ENCODE measurements around the gene NLGN1.

NLGN1 gene

DNA sequence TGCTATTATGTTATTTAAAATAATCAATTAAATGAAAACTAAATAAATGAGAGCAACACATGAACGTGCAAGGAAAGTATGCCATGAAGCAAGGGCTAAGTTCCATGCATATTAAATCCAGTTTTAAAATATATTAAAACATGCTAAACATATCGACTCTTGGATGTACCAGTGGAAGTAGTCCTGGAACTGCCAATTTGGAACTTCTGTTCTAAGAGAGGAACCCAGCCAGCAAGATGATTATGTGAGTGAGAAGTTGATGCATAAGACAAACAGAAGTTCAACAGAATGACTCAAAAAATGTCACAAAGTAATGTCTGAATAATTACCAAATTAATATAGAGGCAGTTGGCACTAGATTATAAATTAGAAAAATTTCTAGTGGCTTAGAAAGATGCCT, 714.2 kb downstream of the NLGN1 start:
- DNase-seq, result no peak

DNA sequence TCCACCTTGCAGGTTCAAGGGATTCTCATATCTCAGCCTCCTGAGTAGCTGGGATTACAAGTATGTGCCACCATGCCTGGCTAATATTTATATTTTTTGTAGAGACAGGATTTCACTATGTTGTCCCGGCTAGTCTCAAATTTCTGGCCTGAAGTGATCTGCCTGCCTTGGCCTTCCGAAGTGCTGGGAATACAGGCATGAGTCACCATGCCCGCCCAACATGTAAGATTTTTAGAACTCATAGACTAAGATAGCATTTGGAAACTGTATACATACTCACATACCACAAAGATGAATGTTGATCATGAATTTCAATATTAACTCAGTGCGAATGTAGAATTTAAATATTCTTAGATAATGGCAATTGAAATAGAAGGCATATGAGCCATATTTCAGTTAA, 718.9 kb downstream of the NLGN1 start:
- no peak for DNase-seq

DNA sequence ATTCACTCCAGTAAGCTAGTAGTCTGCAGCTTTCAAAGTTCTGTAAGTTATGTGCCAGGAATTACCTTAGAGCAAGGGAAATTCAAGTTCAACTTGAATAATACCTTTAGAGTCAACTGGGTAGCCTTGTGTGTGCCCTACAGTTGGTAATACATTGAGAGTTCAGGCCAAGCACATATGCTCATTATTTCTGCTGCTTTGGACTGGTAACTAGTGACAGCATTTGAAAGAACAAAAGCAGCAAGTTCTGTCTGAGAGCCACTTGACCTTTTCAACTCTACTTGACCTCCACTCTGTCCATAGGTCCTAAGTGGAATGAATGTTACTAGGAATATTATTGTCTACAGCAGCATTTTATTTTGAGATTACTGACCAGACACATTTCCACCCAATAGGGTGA, 723.5 kb downstream of the NLGN1 start:
- no peak for DNase-seq

DNA sequence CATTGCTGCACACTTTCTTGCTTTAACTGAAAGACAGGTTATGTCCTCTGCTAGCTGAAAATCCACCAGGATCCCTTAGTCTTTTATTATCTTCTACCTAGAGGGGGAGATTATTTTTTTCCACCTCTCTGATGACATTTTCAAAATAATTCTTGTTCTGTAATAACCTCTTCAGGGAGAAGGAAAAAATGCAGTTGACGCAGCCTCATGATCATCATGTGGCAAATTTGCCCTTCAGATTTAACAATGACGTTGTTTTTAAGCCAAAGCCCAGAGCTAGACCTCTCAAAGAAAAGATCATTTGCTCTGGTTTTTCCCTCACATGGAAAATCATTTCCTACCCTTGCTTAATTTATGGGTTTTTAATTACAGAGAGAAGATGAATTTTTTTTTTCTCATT, 724.9 kb downstream of the NLGN1 start:
- no peak for DNase-seq

DNA sequence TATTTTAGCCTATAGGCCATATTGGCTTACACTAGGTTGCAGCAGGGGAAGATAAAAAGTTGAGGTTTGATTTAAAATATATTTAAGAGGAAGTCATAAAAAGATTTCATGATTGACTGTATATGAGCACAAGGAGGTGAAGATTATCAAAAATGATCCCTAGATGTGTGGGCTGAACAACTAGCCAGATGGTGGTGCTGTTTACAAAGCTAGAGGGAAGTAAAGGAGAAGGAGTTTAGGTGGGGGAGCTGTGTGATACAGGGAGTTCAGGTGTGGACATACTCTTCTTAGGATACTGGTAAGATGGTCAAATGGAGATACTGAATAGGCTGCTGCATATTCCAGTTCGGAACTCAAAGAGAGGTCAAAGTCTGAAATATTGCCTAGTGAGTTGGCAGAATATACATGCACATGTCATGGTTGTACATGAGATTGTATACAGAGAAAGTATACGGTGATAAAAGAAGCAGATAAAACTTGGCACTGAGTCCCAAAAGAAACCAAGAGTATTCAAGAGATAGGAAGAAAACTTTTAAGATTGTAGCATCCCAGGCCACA, 727.8 kb downstream of the NLGN1 start:
- DNase-seq, result peak; percentile 28

DNA sequence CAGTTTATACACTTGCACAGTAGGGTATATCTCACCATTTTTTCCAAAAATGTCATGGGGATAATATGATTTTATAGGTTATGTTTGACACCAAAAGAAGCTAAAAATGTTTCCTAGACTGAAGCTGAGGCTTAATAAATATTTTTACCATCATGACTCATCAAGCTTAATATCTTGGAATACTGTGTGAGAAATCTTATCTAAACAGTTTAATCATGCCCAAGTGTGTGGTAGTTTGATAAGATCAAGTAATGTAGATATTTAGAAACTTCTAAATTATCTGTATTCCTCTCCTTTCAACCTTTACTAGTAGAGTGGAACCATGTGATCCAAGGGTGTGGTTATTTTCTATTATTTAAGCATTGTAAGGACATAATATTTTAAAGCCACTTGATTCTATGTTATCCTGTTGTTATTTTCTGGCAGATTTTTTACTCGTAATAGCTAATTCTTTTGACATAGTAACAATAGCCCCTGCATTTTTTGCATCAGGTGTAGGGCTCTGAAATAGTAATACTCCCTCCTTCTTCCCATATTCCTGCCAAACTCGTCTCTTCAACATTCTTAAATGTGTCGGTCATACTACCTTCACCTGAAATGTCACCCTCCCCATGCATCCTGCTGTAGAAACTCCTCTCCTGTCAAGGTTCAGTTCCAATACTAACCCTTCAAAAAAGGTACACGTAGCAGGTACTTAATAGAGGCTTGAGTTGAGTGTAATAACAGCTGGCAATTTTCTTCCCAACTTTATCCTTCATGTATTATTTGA, 729.6 kb downstream of the NLGN1 start:
- no peak for DNase-seq

DNA sequence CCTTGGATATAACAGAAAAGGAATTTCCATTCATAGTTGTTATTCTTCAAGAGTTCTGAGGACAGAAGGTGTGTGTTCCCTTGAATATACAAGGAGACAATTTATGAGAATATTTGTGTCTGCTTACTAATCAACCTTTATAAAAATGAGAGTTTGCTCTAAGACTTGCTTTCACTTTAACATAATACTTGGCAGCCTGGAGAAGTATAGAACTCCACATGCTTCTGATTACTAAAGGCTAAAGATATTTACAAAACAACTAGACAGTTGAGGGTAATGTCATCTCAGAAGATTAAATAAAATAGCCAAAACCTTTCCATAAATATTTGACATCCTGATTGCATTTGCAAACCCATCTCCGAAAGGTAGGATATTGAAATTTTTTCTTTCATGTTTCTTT, 734.5 kb downstream of the NLGN1 start:
- no peak for DNase-seq

DNA sequence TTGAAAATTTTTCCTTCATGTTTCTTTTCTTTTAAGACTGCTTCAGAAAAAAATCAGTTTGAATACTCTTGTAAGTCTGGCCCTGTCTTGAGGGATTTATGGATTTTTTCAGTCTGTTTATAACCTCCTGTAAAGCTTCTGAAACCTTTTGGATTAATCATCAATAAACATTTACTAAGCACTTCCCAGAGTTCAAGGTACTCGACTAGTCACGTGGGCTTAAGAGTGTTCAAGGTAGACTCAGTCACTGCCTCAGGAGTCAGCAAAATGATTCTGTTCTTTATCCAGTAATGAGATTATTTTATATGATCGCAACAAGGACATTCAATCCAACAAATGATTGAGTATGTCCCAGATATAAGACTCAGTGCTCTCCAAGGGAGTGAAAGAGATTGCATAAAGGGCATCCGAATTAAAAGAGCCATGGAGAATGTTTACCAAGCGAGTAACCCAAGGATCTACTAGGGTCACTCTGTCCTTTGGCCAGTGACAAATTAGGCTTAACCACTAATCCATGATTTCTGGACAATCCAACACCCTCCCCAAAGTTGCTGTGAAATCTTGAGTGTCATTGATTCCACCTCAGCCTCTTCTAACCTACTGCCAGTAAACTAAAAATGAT, 735.0 kb downstream of the NLGN1 start:
- DNase-seq, result no peak

DNA sequence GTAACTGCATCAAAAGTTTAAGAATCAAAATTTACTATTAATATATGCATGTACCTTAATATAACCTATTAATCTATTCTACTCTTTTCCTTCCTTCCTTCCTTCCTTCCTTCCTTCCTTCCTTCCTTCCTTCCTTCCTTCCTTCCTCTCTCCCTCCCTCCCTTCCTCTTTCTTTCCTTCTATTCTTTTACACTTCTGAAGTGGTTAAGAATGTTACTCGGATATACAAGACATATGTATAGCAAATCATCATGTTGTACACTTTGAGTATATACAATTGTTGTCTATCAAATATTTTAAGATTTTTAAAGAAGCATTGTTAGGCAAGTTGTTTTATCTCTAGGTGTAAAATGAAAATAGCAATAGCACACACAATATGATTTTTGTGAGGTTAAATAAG, 748.5 kb downstream of the NLGN1 start:
- DNase-seq, result no peak

DNA sequence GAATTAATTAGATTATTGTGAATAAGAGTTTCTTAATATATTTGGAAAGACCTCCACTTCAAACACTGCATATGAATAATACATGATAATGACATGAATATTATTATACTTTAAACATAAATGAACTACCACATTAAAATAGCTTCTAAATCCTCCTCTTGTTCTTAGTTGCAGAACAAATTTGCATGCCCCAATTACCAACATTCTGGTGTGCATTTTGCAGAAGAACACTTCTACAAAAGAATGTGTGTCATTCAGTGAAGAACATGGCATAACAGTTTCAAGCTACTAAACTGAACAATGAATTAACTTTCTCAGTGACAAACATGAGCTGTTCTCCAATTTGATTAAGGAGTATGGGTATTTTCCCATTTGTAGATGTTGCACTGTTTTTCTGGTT, 750.3 kb downstream of the NLGN1 start:
- DNase-seq, result no peak

DNA sequence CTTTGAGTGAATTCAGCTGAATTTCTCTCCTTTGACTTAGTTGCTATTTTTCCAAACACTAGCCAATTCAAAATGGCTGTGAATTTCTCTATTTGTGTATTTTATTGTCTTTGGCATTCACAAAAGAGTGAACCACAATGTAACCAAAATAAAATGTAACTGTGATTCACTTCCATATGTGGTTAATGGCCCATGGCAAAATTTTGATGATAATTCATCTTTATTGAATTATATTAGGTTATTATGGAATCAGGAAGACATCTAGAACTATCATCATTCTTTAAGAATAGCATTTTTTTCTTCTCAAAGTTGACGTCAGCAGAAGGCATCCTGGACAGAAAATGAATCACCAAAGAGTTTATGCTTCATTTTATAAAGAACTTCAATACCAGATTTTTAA, 756.3 kb downstream of the NLGN1 start:
- DNase-seq, result no peak

DNA sequence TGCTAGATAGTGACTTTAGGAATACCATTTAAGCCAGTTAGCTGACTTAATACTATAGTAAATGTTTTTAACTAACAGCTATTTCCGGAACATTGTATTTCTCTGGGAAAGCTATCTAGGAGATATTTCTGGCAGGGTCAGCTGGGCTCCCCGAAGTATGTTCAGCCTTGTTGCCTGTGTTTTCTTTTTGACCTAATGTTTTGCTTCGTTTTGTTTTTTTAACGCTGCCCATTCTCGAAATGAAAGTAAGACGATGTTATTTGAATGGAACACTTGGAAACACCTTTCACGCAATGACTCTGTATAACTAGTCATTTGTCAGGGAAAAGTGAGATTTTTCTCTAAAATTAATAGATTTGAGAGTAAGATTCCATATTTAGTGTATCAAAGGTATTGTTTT, 758.7 kb downstream of the NLGN1 start:
- no peak for DNase-seq

DNA sequence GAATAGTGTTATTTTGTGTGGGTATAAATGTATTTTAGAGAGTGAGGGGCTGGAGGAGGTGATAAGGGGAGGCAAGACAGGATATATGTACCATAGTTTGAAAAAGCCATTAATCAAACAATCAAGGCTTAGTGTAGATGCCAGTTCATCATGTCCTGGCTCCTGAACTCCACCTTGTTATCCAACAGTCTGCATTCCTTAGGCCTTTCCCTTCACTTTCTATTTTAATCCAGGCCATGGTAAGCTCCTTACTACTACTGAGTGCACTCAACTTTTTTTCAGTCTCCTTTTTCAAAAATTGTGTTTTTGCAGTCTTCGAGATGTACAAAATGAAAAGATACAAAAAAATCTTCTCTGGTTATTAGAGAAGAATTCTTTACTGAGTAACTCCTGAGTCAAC, 761.1 kb downstream of the NLGN1 start:
- no peak for DNase-seq

DNA sequence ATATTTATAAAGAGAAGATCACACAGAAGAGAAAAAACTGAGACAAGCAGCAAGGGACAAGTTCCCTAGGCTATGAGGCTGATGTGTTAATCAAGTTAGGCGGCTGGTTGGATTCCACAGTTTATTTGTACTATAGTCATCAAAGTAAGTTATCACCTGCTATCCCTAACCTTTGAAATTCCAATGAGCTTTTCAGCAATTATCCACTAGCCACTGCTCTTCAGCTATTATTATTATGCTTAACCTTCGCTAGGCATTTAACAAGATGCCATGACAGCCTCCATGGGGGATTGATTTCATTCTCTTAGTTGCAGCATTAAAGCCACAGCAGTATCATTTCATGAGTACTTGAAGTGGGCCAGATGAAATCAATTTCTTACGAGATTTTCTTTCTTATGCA, 762.1 kb downstream of the NLGN1 start:
- no peak for DNase-seq

DNA sequence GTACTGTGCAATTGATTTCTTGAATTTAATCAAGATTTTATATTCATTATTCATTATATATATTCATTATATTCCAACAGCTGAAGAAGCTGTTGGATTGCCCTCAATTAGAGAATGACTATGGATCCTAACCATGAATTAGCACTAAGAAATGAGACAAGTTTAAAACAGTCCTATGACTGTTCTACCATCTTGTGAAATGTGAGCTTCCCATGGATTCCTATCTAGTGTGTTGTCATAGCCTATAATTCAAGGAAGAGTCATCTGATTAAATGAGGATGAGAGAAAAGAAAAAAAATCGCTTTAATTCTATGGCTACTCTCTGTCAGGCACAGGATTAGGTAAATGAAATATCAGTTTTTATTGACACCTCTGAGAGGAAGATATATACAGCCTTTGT, 765.0 kb downstream of the NLGN1 start:
- no peak for DNase-seq

DNA sequence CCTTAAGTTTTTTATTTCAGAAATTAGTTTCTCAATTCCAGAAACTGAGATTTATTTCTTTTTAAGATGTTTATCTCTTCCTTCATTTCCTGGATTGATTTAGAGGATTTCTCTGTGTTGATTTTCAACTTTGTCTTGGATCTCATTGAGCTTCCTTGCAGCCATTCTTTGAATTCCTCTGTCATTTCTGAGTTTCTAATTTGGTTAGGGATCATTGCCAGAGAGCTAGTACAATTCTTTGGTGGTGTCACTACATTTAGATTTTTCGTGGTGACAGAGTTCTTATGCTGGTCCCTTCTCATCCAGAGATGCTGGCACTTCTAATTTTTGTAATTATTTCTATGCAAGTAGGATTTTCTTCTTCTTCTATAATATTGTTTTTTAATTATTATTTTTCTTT, 770.5 kb downstream of the NLGN1 start:
- DNase-seq, result no peak

DNA sequence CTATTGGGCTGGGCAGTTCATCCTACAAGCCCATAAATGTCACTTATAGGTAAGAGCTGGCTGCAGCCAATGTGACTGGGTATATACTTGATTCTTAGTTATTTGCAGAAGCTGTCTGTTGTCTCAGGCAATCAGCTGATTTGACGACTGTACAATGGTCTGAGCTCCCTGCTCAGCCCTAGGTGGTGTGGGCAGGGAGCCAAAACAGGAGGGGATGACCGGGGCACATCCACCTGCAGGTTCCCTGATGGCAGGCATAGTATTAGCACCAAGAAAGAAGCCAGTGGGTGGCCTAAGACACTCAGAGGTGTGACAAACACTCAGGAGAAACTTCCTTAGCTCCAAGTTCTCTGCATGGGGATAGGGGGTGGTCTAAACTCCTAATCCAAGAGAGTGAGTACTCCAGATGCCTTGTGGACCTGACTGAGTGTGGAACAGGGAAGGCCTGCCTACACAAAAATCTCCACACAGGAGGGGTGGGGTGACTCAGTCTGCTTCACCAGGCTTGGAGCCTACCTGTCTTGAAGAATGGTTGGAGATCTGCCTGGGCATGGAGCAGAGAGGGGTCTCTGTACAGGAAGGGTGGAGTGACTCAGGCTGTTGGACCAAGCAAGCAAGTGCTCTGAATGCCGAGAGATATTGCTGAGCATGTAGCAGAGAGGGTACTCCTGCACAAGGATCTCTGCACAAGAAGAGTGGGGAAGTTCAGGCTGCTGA, 771.2 kb downstream of the NLGN1 start:
- DNase-seq, result no peak

DNA sequence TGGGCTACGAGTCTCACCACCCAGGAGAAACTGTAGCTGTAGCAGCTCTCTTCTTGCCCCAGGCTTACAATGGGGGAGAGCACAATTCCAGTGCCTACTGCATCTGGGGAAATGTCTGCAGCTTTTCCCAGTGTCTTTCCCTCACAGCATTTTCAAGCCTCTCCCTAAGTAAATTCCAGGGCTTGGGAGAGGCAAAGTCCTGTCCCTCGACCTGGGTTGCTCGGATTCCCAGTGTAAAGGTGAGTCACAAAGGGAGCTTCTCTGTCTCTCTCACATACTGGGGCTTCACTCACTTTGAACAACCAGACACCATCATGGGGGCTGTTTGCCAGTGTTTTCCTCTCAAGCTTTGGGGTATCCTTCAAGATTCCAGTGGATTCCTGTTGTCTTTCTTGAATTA, 772.2 kb downstream of the NLGN1 start:
- no peak for DNase-seq

DNA sequence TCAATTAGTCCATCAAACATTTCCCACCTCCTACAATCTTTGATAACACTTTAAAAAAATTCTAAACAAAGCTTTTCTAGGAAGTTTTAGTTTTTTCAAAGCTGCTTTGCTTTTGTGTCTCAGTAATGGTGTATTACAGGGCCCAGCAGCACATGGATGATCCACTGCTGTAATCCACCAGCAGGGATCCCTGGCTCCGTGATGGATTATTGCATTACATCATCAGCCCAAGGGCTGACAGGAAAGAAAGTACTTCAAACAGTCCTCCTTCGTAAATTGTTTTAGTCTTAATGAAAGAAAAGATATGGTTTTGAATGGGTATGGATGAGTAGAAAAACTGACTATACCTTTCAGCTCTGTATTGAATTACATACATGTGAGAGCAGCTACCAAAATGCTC, 772.7 kb downstream of the NLGN1 start:
- no peak for DNase-seq

DNA sequence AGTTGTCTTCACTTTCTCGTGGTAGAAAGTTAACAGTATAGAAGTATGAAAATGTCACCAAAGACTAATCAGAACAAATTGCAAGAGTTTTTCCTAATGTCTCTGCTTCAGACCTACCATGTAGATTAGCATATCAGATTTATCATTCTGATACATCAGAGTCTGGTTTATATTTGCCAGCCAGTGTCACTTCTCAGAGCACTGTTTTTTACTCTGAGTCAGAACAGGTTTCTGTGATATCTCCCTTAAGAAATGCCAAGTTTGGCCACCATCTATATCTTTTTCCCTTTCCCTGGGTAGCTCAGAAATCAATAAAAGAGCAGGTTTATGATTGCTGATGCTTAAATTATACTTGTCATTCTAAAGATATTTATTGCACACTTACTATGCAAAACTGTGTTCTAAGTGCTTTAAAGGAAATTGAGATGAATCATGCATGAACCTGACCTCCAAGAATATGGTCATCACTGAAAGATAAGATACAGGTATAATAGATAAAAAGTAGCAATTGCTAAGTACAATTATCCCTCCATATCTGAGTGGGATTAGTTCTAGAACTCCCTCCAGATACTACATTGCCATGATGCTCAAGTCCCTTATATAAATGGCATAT, 788.9 kb downstream of the NLGN1 start:
- no peak for DNase-seq

DNA sequence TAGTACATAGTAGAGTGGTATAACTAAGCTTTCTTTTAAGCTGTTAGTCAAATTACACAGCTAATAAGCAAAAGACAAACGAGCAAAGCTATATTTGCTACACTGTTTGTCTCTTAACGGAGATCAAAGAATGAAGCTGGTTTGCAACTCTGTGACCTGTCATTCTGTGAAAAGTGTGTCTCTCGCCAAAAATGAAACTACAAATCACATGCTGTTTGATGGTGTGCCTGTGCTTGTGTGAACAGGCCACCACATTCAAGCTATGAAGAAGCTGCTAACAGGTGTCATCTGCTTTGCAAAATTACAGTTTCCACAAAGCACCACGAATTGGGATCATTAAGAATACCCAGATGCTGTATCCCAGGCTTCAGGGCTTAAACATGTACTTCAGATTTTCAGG, 793.8 kb downstream of the NLGN1 start:
- DNase-seq, result no peak

DNA sequence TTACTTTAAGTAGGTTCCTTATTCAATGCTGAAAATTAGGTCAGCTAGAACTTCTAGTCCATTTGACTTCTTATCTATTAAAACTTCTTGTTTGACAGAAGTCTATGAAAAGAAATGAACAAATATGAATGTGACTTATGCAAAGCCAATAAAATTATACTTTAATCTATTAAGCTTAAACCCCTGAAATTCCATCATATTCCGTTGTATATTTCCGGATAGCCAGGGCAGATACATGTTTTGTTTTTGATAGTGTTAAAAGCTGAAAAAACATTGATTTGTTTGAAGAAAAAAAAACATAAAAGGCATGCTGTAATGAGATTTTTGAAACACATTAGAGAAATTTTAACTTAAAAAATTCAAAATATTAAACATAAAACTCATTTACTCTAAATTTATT, 794.4 kb downstream of the NLGN1 start:
- DNase-seq, result no peak

DNA sequence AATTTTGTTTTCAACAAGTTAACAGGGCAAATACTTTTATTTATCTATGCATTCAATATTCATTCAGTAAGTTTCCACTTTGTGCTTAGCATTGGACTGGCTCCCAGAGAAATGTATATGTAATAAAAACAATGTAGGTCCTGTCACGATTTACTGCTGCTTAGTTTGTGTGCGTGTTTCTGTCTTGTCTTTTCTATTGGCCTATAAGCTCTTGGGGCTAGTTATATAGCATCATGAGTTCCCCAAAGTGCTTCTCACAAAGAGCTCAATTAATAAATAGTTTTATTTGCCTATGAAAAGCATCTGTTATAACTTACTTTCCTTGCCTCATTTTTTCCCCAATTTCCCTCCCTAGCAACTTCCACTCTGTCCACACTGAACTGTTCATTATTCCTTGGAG, 794.9 kb downstream of the NLGN1 start:
- no peak for DNase-seq

DNA sequence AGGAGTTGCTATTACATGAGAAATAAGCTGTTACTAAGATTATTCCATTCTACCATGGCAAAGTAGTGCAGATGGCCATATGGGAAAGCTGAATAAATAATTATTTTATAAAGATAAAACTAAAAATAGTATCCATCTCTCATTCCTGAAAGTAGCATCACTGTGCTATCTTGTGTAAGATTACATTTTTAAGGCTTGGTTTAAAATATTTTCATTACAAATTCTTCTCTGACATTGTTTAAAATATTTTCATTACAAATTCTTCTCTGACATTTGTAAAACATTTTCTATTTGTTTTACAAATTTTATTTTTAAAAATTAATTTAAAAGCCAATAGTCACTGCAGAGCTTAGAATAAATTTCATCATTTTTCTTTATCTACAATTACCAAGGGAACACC, 796.1 kb downstream of the NLGN1 start:
- DNase-seq, result no peak
